GM19438 (cell line): Measurements from ENCODE around the gene SPAAR.
"Not testable (repeated sequence)": the region's sequence is repeated elsewhere in the genome, so short reads cannot be mapped to it uniquely, and the experiment has no call there.

Experiments used
- ATAC-seq: cut with Tn5 transposase; IDR thresholded peaks from one replicate; pipeline ENCODE4 v1.9.1; 2021; ENCODE audit warnings: low read depth; ENCODE audit not compliant: unreplicated experiment

Gene SPAAR

GRCh38 chr9:35903049-35903448, 6.2 kb upstream of the SPAAR start:
- no peak for ATAC-seq

GRCh38 chr9:35904338-35904737, 5.0 kb upstream of the SPAAR start:
- ATAC-seq = no peak

- no peak for ATAC-seq
These were observed 4.1 kb upstream of the SPAAR start for GRCh38 chr9:35905051-35905781.

- ATAC-seq = no peak
These were observed 3.2 kb upstream of the SPAAR start, which contains the start of gene HRCT1 for GRCh38 chr9:35905912-35906679. Gene HRCT1 (plus strand): TSS chr9:35906202. CDS start chr9:35906288, 86 bp downstream.

- no peak for ATAC-seq
These were observed 2.2 kb upstream of the SPAAR start for GRCh38 chr9:35906923-35907699.

GRCh38 chr9:35907711-35908503, 1.4 kb upstream of the SPAAR start:
- ATAC-seq = no peak

GRCh38 chr9:35908504-35909125, 675 bp upstream of the SPAAR start:
- no peak for ATAC-seq

- ATAC-seq = no peak
These were observed 660 bp downstream of the SPAAR start for GRCh38 chr9:35909687-35910612.

- no peak for ATAC-seq
These were observed 1.5 kb downstream of the SPAAR start for GRCh38 chr9:35910613-35911359.

- ATAC-seq = no peak
These were observed 2.4 kb downstream of the SPAAR start for GRCh38 chr9:35911690-35912089.

- ATAC-seq = no peak
These were observed 3.6 kb downstream of the SPAAR start for GRCh38 chr9:35912791-35913400.

GRCh38 chr9:35913429-35913828, 4.1 kb downstream of the SPAAR start:
- ATAC-seq = not testable (repeated sequence)

- ATAC-seq = no peak
These were observed 5.1 kb downstream of the SPAAR start for GRCh38 chr9:35914301-35914807.

GRCh38 chr9:35915681-35916294, 6.5 kb downstream of the SPAAR start:
- no peak for ATAC-seq

- no peak for ATAC-seq
These were observed 8.0 kb downstream of the SPAAR start for GRCh38 chr9:35917261-35917660.

GRCh38 chr9:35918780-35919179, 9.5 kb downstream of the SPAAR start:
- no peak for ATAC-seq
